Endothelial cell of umbilical vein (primary cell): ENCODE data around the gene ZNF835. TPM values are rescaled to one million over a fixed set of nuclear protein-coding genes. Genes with fewer than 3 reads are reported as not detected.

ENCODE experiments used
- BruUV-seq: library from RNA; stranded (reverse); fragments of 400-500 nt; replicated peaks from 2 replicates; lab custom pipeline; 2021; lab: Mats Ljungman, UMichigan
- CTCF ChIA-PET: fragments of 300-600, 350-600 bp; sonication (Branson Sonifier 250); formaldehyde crosslinking; loops from one replicate; lab custom pipeline; 2021; ENCODE audit warnings: antibody characterized with exemption, inconsistent platforms; lab: Charles Lee
- POLR2A ChIA-PET: fragments of 300-600, 350-600 bp; sonication (Branson Sonifier 250); formaldehyde crosslinking; loops from one replicate; lab custom pipeline; 2021; ENCODE audit warnings: antibody characterized with exemption, inconsistent platforms; lab: Charles Lee
- DNase-seq: peaks from one replicate; pipeline ENCODE4 v3.0.0-alpha.2; 2011; ENCODE audit warnings: low read depth, low spot score
- FAIRE-seq: peaks from 2 replicates; lab custom pipeline; 2011; peaks lifted over from hg19 to GRCh38; lab: Jason Lieb, UNC
- H2AFZ ChIP-seq: 2 replicates; pipeline ENCODE4 v1.6.0; 2012; ENCODE audit warnings: low read depth, low read length, control low read depth, inconsistent platforms
- H3K27ac ChIP-seq: 2 replicates; pipeline ENCODE4 v1.5.1; 2011; ENCODE audit warnings: low read depth, mild to moderate bottlenecking, control low read depth, low read length, moderate library complexity; ENCODE audit not compliant: insufficient read depth
- H3K27me3 ChIP-seq, 2 experiments: 2 replicates each; pipeline versions ENCODE4 v1.6.0 to v1.6.1; 2011; ENCODE audit warnings: low read length in 2 of 2, mixed read lengths in 1 of 2; ENCODE audit not compliant: control insufficient read depth in 2 of 2, insufficient read depth in 2 of 2
- H3K36me3 ChIP-seq, 2 experiments: 2 replicates in 1 of 2; 3 replicates in 1 of 2; pipeline ENCODE4 v1.5.1; 2011; ENCODE audit warnings: low read length in 2 of 2, mild to moderate bottlenecking in 1 of 2, moderate library complexity in 1 of 2; ENCODE audit not compliant: control insufficient read depth in 2 of 2, insufficient read depth in 2 of 2; ENCODE audit errors: extremely low read depth in 1 of 2
- H3K4me1 ChIP-seq: 3 replicates; pipeline ENCODE4 v1.5.1; 2011; ENCODE audit warnings: mild to moderate bottlenecking, low read length; ENCODE audit not compliant: control insufficient read depth, insufficient read depth; ENCODE audit errors: extremely low read depth
- H3K4me2 ChIP-seq: 2 replicates; pipeline ENCODE4 v1.6.1; 2011; ENCODE audit warnings: low read length, control low read depth, mixed read lengths; ENCODE audit not compliant: insufficient read depth
- H3K4me3 ChIP-seq, 3 experiments: fragments of 200-600 bp in 1 of 3; sonication (generic), shearing (Covaris generic) in 1 of 3; replicated peaks in 1 of 3; 2 replicates each; pipeline ENCODE4 v1.5.1; 2011 to 2016; ENCODE audit warnings: control low read depth in 3 of 3, low read length in 3 of 3, mild to moderate bottlenecking in 2 of 3, inconsistent platforms in 1 of 3, low read depth in 1 of 3, moderate library complexity in 1 of 3; ENCODE audit not compliant: insufficient read depth in 1 of 3
- H3K79me2 ChIP-seq: 2 replicates; pipeline ENCODE4 v1.6.0; 2012; ENCODE audit warnings: low read length, inconsistent platforms; ENCODE audit not compliant: control insufficient read depth, insufficient read depth
- H3K9ac ChIP-seq: replicated peaks from 2 replicates; pipeline ENCODE3; 2011; ENCODE audit warnings: low read length, control low read depth; ENCODE audit not compliant: insufficient read depth; ENCODE audit errors: extremely low read depth
- H3K9me1 ChIP-seq: replicated peaks from 3 replicates; pipeline ENCODE4 v1.6.0; 2011; ENCODE audit warnings: mild to moderate bottlenecking, low read length; ENCODE audit not compliant: control insufficient read depth, insufficient read depth; ENCODE audit errors: extremely low read depth
- H3K9me3 ChIP-seq: replicated peaks from 2 replicates; pipeline ENCODE4 v1.5.1; 2012; ENCODE audit warnings: low read length, inconsistent platforms; ENCODE audit not compliant: control insufficient read depth, insufficient read depth
- H4K20me1 ChIP-seq: replicated peaks from 2 replicates; pipeline ENCODE3; 2011; ENCODE audit warnings: mild to moderate bottlenecking, low read length; ENCODE audit not compliant: control insufficient read depth, insufficient read depth; ENCODE audit errors: extremely low read depth
- EZH2 ChIP-seq: IDR thresholded peaks from 2 replicates; pipeline ENCODE4 v1.6.1; 2012; ENCODE audit warnings: borderline replicate concordance, low read depth, mild to moderate bottlenecking, moderate library complexity, low read length, inconsistent platforms; ENCODE audit not compliant: severe bottlenecking
- FOS ChIP-seq: IDR thresholded peaks from 2 replicates; pipeline ENCODE4 v1.6.1; 2011; ENCODE audit warnings: mild to moderate bottlenecking, low read length, moderate library complexity, borderline replicate concordance; ENCODE audit not compliant: insufficient read depth
- GATA2 ChIP-seq: IDR thresholded peaks from 2 replicates; pipeline ENCODE4 v1.7.0; 2011; ENCODE audit warnings: low read depth, mild to moderate bottlenecking, moderate library complexity, mixed read lengths, low read length; ENCODE audit not compliant: insufficient read length, insufficient read depth
- JUN ChIP-seq: IDR thresholded peaks from 2 replicates; pipeline ENCODE4 v1.6.1; 2011; ENCODE audit warnings: borderline replicate concordance, low read depth; ENCODE audit not compliant: insufficient read length, insufficient read depth
- MYC ChIP-seq: IDR thresholded peaks from one replicate; pipeline ENCODE4 v1.6.1; 2011; ENCODE audit warnings: mild to moderate bottlenecking, low read depth, low read length
- POLR2A ChIP-seq: IDR thresholded peaks from 2 replicates; pipeline ENCODE4 v1.6.1; 2012; ENCODE audit warnings: low read depth, mild to moderate bottlenecking, control low read depth, low read length
- POLR2AphosphoS5 ChIP-seq: IDR thresholded peaks from 2 replicates; pipeline ENCODE4 v1.6.1; 2012; ENCODE audit warnings: low read depth, mild to moderate bottlenecking, control low read depth, low read length, moderate library complexity; ENCODE audit not compliant: insufficient read depth
- dilution Hi-C: fragments of 300-500 bp; cut with MboI; formaldehyde crosslinking; loops from one replicate; pipeline ENCODE4 v1.15.0; 2019; ENCODE audit warnings: low sequenced_read_pairs; ENCODE audit not compliant: extremely low pct_ligation_motif_present
- intact Hi-C: fragments of 100-400 bp; cut with micrococcal nuclease; formaldehyde crosslinking; loops from one replicate; pipeline ENCODE4 v1.10.0; 2022
- polyA plus RNA-seq, 4 experiments: library from polyadenylated mRNA; depleted of rRNA in 3 of 4; stranded (reverse) in 3 of 4; unstranded in 1 of 4; fragments of >200 nt; gene quantifications; 2 replicates each; pipeline versions ENCODE4 v1.2.1 to v1.2.3, GENCODE V29; 2011 to 2012; ENCODE audit warnings: missing spikeins in 1 of 4
- total RNA-seq: library from RNA; stranded (reverse); gene quantifications from 2 replicates; pipeline ENCODE4 v1.2.3, GENCODE V29; 2021
- TF ChIP-seq, protein P1 (sequence below): IDR thresholded peaks from 2 replicates; pipeline ENCODE4 v1.6.1; 2011; ENCODE audit not compliant: insufficient read depth, insufficient read length
- TF ChIP-seq, protein P2 (sequence below), 2 donors: IDR thresholded peaks; 1 replicate in 1 of 2; 2 replicates in 1 of 2; pipeline ENCODE4 v1.5.1; 2011; ENCODE audit warnings: low read length in 2 of 2, mild to moderate bottlenecking in 2 of 2, moderate library complexity in 2 of 2, control low read depth in 1 of 2, inconsistent platforms in 1 of 2, low read depth in 1 of 2; ENCODE audit not compliant: insufficient read depth in 1 of 2; ENCODE audit errors: extremely low read depth in 1 of 2

Gene ZNF835
- total and polyA plus RNA-seq, 2 donors (not counting 3 experiments of a cell fraction or from before 2014, with no cell fraction given), result 0.01 TPM; not detected in 1

DNA sequence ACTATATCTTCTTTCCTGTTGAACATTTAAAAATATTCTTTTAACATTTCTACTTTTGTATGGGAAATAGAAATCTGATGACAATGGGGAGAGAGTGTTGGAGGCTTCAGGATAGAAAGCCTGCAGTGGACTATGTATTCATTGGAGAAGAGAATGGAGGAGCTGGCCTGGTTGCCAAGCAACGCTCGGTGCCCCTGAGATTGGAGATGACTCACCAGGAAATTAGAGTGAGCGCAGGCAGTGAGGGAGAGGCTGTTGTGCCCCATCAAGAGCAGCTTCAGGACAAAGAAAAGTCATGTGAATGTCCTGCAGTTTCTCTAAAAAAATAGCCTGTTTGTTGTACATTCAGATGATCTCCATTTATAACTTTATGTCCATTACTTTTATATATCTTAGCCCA lies 48.7 kb upstream of the ZNF835 start:
- no peaks in the 10 kb centered on the region for H4K20me1 ChIP-seq
- H3K27me3 ChIP-seq, result no peaks in the 10 kb centered on the region
- no peaks in the 10 kb centered on the region for H3K36me3 ChIP-seq
- H3K9me1 ChIP-seq, result no peaks in the 10 kb centered on the region
- H2AFZ ChIP-seq, result no peak overlapping the region
- CTCF ChIA-PET, result no interaction called here
- FAIRE-seq (no peak), DNase-seq (no peak)
- TF ChIP-seq MYC, result no peak
- TF ChIP-seq JUN, result no peak
- TF ChIP-seq FOS, result no peak
- no peak for TF ChIP-seq GATA2
- TF ChIP-seq POLR2AphosphoS5, result no peak
- TF ChIP-seq EZH2, result no peak
- TF ChIP-seq, protein P1, sequence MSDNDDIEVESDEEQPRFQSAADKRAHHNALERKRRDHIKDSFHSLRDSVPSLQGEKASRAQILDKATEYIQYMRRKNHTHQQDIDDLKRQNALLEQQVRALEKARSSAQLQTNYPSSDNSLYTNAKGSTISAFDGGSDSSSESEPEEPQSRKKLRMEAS, result no peak
- no peak for TF ChIP-seq POLR2A
- TF ChIP-seq, protein P2, sequence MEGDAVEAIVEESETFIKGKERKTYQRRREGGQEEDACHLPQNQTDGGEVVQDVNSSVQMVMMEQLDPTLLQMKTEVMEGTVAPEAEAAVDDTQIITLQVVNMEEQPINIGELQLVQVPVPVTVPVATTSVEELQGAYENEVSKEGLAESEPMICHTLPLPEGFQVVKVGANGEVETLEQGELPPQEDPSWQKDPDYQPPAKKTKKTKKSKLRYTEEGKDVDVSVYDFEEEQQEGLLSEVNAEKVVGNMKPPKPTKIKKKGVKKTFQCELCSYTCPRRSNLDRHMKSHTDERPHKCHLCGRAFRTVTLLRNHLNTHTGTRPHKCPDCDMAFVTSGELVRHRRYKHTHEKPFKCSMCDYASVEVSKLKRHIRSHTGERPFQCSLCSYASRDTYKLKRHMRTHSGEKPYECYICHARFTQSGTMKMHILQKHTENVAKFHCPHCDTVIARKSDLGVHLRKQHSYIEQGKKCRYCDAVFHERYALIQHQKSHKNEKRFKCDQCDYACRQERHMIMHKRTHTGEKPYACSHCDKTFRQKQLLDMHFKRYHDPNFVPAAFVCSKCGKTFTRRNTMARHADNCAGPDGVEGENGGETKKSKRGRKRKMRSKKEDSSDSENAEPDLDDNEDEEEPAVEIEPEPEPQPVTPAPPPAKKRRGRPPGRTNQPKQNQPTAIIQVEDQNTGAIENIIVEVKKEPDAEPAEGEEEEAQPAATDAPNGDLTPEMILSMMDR (IDR thresholded peaks at IDR 0.05; ENCODE audit: extremely low read depth in 1 of 2, insufficient read depth in 1 of 2, low read depth in 1 of 2, low read length in 2 of 2), result no peak
- no TSS peak for BruUV-seq
- no peak overlapping the region for H3K4me2 ChIP-seq
- intact Hi-C loops (no loop called here), dilution Hi-C loops (no loop called here)
- no peak overlapping the region for H3K9ac ChIP-seq
- no peaks in the 10 kb centered on the region for H3K79me2 ChIP-seq
- peaks cover 2% of the 10 kb centered on the region for H3K9me3 ChIP-seq
- no peak overlapping the region for H3K27ac ChIP-seq
- H3K4me3 ChIP-seq, result no peak overlapping the region
- POLR2A ChIA-PET, result no interaction called here
- H3K4me1 ChIP-seq, result no peaks in the 10 kb centered on the region
